GM18909 (cell line): ENCODE measurements around the gene QSOX1.

Experiments
- ATAC-seq: cut with Tn5 transposase; IDR thresholded peaks from one replicate; pipeline ENCODE4 v1.9.1; 2021; ENCODE audit warnings: mild to moderate bottlenecking; ENCODE audit not compliant: unreplicated experiment, poor library complexity

QSOX1 gene

GRCh38 chr1:180144659-180145357 lies 9.9 kb upstream of the QSOX1 start:
- ATAC-seq: no peak

GRCh38 chr1:180145446-180145845 lies 9.2 kb upstream of the QSOX1 start:
- ATAC-seq: no peak

GRCh38 chr1:180150982-180151381 lies 3.7 kb upstream of the QSOX1 start:
- ATAC-seq: no peak

GRCh38 chr1:180151508-180151907 lies 3.2 kb upstream of the QSOX1 start:
- no peak for ATAC-seq

- no peak for ATAC-seq
Measured at GRCh38 chr1:180152588-180152987, 2.1 kb upstream of the QSOX1 start.

- no peak for ATAC-seq
Measured at GRCh38 chr1:180153032-180153431, 1.6 kb upstream of the QSOX1 start.

- no peak for ATAC-seq
Measured at GRCh38 chr1:180154003-180154324, 705 bp upstream of the QSOX1 start.

GRCh38 chr1:180155182-180155682 lies 563 bp downstream of the QSOX1 start:
- ATAC-seq: peak; percentile 11

- no peak for ATAC-seq
Measured at GRCh38 chr1:180156201-180156600, 1.5 kb downstream of the QSOX1 start.

- ATAC-seq: no peak
Measured at GRCh38 chr1:180156631-180157091, 2.0 kb downstream of the QSOX1 start.

- no peak for ATAC-seq
Measured at GRCh38 chr1:180157108-180157507, 2.4 kb downstream of the QSOX1 start.

- ATAC-seq: no peak
Measured at GRCh38 chr1:180157576-180158057, 2.9 kb downstream of the QSOX1 start.

- no peak for ATAC-seq
Measured at GRCh38 chr1:180158149-180159147, 3.8 kb downstream of the QSOX1 start.

GRCh38 chr1:180160357-180160756 lies 5.7 kb downstream of the QSOX1 start:
- ATAC-seq: no peak

GRCh38 chr1:180163041-180163440 lies 8.4 kb downstream of the QSOX1 start:
- ATAC-seq: no peak

- no peak for ATAC-seq
Measured at GRCh38 chr1:180165096-180165495, 10.4 kb downstream of the QSOX1 start.

- ATAC-seq: no peak
Measured at GRCh38 chr1:180165509-180166435, 11.1 kb downstream of the QSOX1 start.

GRCh38 chr1:180166436-180166800 lies 11.7 kb downstream of the QSOX1 start:
- ATAC-seq: no peak

GRCh38 chr1:180167021-180167701 lies 12.5 kb downstream of the QSOX1 start:
- ATAC-seq: no peak
